T-helper 9 cell (primary cell): Measurements from ENCODE around the gene CACNA1A.

ENCODE experiments used
- DNase-seq: peaks from one replicate; pipeline ENCODE4 v3.0.0-alpha.2; 2020

The CACNA1A gene

DNA sequence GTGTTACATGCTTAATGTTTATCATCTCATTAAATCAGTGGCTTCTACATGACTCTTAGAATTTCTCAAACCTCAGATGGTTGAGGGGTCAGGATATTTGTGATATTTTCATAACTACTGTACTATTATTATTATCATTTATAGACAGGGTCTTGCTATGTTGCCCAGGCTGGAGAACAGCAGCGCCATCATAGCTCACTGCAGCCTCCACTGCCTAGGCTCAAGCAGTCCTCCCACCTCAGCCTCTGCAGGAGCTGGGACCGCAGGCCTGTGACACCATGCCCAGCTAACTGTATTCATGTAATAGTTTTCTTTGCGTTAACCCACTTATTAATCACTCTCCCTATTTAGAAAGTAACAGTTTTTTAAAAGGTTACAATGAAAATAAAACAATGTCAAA lies 346.6 kb downstream of the CACNA1A start:
- DNase-seq = no peak
